ENCODE measurements around the gene AHDC1. TPM values are rescaled to one million over a fixed set of nuclear protein-coding genes. Genes with fewer than 3 reads are reported as not detected.

The AHDC1 gene
- polyA plus RNA-seq, 1 experiment: 3.0 TPM

- Histone ChIP-seq H3K9me3 (ENCODE audit: control insufficient read depth, insufficient read depth, low read length) (no peaks in the 10 kb centered on the region; the same call in 1 of the 2 replicates), H3K27me3 (ENCODE audit: control insufficient read depth, insufficient read depth, low read length) (no peaks in the 10 kb centered on the region), H3K27ac (ENCODE audit: low read depth, low read length) (peak overlapping the region; percentile 61), H3K4me3 (ENCODE audit: low read depth, low read length) (no peak overlapping the region)
- no peak for DNase-seq (ENCODE audit: low read depth, low spot score)
- no peak for TF ChIP-seq CTCF (IDR thresholded peaks at IDR 0.05; ENCODE audit: low read depth, low read length)
- CTCF ChIA-PET: interaction anchor here (1.2 to 10.1 kb wide), 3 partner anchors 11 to 245 kb away, joined by 3 to 79 read pairs (median 4); no protein-coding TSS in a partner anchor
- POLR2A ChIA-PET: no interaction called here
Measured at GRCh38 chr1:27545271-27545670, 58.7 kb downstream of the AHDC1 start.

DNA sequence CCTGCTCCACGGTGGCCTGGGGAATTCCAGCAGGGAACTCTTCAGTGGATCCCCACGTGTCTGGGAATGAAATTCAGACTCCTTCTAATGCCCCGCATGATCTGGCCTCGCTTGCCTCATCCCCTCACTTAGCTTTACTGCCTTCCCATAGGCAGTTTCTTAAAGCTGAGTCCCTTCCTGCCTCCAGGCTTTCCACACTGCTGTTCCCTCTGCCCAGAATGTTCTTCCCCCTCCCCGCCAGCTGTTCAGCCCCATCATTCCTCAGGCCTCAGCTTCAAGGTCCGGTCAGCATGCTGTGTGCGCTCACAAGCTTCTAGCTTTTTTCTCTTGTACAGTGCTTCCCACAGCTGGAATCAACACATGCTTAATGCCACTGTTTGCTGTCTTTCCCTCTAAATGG, 59.1 kb downstream of the AHDC1 start:
- TF ChIP-seq CTCF (IDR thresholded peaks at IDR 0.05; ENCODE audit: low read depth, low read length): no peak
- Histone ChIP-seq H3K27me3 (ENCODE audit: control insufficient read depth, insufficient read depth, low read length) (no peaks in the 10 kb centered on the region), H3K9me3 (ENCODE audit: control insufficient read depth, insufficient read depth, low read length) (no peaks in the 10 kb centered on the region; the same call in 1 of the 2 replicates), H3K27ac (ENCODE audit: low read depth, low read length) (peak overlapping the region; percentile 61), H3K4me3 (ENCODE audit: low read depth, low read length) (no peak overlapping the region)
- POLR2A ChIA-PET: no interaction called here
- no peak for DNase-seq (ENCODE audit: low read depth, low spot score)
- CTCF ChIA-PET: interaction anchor here (0.7 to 10.1 kb wide), 5 partner anchors 12 to 447 kb away, joined by 3 to 79 read pairs (median 3); no protein-coding TSS in a partner anchor

DNA sequence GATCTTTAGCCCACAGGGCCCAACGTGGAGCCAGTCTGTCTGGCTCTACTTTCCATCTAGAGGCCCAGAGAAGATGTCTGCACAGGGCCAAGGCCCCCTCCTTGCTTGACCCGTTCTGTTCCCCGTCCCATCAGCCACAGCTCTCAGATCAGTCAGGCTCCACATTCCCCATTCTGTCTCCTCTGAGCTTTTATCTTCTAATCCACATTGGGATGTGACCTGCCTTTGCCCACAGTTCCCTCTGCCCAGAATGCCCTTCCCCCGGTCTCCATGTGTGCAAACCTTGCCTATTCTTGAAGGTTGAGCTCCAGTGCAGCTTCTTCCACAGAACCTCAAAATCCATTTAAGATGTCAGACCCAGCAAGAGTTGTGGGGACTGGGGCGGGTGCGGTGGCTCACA, 60.7 kb downstream of the AHDC1 start:
- H3K4me3 ChIP-seq (ENCODE audit: low read depth, low read length): no peak overlapping the region
- POLR2A ChIA-PET: interaction anchor here (0.7 kb wide), 1 partner anchor 16 kb away, joined by 3 read pairs; no protein-coding TSS in a partner anchor
- H3K27me3 ChIP-seq (ENCODE audit: control insufficient read depth, insufficient read depth, low read length): no peaks in the 10 kb centered on the region
- no peak for TF ChIP-seq CTCF (IDR thresholded peaks at IDR 0.05; ENCODE audit: low read depth, low read length)
- H3K27ac ChIP-seq (ENCODE audit: low read depth, low read length): peak overlapping the region; percentile 78
- CTCF ChIA-PET: interaction anchor here (0.7 to 10.1 kb wide), 2 partner anchors 13 to 24 kb away, joined by 3 to 79 read pairs; no protein-coding TSS in a partner anchor
- DNase-seq (ENCODE audit: low read depth, low spot score): no peak
- no peaks in the 10 kb centered on the region; the same call in 1 of the 2 replicates for H3K9me3 ChIP-seq (ENCODE audit: control insufficient read depth, insufficient read depth, low read length)

DNA sequence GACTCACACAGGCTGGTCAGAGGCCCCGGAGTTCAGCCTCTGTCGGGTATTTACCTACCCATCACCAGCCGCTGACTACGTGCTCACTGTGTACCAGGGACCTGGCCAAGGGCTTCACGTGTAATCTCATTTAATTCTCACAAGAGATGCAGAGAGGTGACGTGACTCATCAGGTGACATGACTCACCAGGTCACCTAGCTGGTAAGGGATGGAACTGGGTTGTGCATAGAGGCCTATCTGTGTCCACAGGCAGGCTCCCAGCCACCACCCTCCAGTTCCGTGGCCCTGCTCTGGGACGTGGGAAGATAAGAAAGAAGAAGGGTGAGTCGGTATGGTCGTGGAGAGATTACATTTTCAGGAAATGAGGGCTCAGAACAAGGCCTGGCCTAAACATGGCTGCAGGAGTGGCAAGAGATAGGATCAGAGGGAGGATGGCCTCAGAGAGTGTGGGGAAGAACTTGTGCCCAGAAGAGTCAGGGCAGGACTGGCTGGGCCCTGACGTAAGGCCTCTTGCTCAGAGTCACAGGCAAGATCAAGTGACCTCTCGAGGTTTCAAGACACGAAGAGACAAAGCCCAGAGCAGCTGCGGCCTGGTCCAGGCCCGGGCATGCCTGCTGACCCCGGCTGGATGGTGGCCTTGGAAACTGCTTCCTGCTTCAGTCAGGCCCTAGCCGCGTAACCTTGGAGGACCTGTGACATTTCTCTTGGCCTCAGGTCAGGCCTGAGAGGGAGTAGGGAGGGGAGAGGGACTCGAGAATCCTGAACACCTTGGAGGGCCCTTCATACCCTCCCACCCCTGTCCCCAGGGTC, 61.3 kb downstream of the AHDC1 start:
- H3K9me3 ChIP-seq (ENCODE audit: control insufficient read depth, insufficient read depth, low read length): no peaks in the 10 kb centered on the region; the same call in 1 of the 2 replicates
- POLR2A ChIA-PET: interaction anchor here (0.6 to 0.7 kb wide), 3 partner anchors 10 to 16 kb away, joined by 3 to 6 read pairs (median 3); no protein-coding TSS in a partner anchor
- no peak for TF ChIP-seq CTCF (IDR thresholded peaks at IDR 0.05; ENCODE audit: low read depth, low read length)
- peak overlapping the region; percentile 78 for H3K27ac ChIP-seq (ENCODE audit: low read depth, low read length)
- CTCF ChIA-PET: interaction anchor here (10.1 kb wide), 1 partner anchor 14 kb away, joined by 79 read pairs; no protein-coding TSS in a partner anchor
- no peak for DNase-seq (ENCODE audit: low read depth, low spot score)
- no peak overlapping the region for H3K4me3 ChIP-seq (ENCODE audit: low read depth, low read length)
- H3K27me3 ChIP-seq (ENCODE audit: control insufficient read depth, insufficient read depth, low read length): no peaks in the 10 kb centered on the region
